HUDEP-2 (cell line): ENCODE results near the gene SAMSN1.
A peak's percentile ranks its signal among the peaks of the same experiment; 100 is the strongest.

Experiments
- DNase-seq, 76 experiments: peaks; one replicate each; lab custom pipeline; 2025; ENCODE audit not compliant: unreplicated experiment in 76 of 76; lab: John Stamatoyannopoulos, UW

SAMSN1 gene

DNA sequence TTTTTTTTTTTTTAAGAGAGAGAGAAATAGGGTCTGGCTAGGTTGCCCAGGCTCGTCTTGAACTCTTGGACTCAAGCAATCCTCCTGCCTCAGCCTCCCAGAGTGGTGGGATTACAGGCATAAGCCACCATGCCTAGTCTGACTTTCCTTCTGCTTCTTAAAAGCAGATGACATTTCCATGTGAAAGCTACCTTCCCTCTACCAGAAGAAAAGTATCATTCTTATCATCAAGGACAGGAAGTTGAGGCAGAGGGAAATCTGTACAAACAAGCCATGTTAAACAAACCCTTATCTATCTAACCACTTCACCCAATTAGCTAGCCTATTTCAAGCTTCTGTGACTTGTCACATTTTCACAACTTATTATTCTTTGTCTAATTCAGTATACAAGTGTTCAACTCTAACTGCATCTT, 54.8 kb downstream of the SAMSN1 start:
- DNase-seq: no peak

DNA sequence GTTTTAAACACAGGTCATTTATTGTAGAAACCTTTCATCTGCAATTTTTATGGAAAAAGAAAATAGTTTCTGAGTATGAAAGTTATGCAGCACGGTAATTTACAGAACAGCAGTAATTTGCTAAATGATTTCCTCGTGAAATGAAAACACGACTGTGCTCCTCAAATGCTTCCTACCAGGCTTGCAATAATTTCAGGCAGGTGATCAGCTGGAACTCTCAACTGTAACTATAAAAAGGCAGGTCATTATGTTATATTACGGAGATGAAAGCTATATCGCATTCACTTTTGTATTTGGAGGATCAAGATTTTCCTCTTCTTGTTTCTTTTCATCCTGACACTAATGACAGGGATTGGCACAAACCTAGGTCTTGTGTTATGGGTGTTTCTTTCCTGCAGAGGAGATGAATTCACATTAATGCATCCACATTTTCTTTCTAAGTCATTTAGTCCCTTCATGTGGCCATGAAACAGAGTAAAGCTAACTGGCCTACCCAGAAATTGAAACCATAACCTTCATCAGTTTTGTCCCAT, 57.4 kb downstream of the SAMSN1 start:
- DNase-seq: no peak

DNA sequence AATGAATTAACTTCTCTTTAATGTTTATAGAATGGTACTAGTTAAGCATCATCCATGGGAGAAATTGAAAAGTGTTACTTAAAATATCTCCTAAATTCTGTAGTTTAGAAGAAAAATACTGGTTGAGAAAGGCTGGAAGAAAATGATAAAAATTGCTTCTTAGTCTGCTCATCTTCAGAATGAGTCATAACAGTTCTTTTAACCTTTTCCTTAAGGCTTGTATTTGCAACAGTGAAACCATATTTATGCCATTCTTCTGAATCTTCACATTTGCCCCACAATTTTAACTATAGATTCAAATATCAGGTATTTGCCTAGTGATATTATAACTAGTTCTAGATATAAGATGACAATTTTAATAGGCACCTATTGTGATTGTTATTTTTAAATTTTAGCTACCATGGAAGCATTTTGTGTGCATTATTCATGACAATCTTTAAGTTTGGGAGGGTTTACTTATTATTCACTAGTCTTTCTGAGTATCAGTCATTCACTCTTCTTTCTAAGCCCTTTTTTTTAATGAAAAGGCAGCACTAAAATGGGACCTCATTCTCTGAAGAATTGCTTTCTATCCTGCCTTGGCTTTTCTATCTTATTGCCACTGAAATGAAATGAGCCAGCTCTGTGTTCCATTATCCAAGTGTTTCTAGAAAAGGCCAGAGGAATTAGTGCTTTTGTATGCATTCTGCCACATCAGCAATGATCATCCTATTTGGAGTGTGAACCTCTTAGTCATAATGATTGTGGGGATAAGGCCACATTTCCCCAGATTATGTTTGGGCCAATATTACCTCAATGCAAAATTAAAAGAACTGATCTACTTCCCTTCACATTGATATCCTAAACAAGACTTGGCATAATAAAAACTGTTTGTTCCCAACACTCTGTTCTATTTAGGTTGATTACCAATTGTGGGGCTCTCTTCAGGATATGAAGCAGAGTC, 58.4 kb downstream of the SAMSN1 start:
- peak in 2 of 76 experiments; percentile 7 to 22 for DNase-seq

DNA sequence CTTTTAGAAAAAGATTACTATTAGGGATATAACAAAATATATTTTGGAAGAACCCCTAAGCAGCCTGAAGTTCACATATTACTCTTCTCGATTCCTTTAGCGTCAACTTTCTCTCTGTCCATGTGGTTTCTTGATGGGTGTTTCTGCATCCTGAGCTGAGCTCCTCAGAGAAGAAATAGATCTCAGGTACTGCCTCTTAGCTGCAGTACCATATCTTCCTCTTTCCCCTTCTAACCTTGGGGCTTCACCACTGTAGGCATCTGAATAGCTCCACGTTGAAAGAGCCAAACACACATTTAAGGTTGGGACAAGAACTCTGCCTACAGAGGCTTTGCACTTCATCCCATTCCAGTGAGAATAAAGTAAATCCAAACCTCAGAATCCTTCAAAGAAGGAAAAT, 59.2 kb downstream of the SAMSN1 start:
- no peak for DNase-seq

DNA sequence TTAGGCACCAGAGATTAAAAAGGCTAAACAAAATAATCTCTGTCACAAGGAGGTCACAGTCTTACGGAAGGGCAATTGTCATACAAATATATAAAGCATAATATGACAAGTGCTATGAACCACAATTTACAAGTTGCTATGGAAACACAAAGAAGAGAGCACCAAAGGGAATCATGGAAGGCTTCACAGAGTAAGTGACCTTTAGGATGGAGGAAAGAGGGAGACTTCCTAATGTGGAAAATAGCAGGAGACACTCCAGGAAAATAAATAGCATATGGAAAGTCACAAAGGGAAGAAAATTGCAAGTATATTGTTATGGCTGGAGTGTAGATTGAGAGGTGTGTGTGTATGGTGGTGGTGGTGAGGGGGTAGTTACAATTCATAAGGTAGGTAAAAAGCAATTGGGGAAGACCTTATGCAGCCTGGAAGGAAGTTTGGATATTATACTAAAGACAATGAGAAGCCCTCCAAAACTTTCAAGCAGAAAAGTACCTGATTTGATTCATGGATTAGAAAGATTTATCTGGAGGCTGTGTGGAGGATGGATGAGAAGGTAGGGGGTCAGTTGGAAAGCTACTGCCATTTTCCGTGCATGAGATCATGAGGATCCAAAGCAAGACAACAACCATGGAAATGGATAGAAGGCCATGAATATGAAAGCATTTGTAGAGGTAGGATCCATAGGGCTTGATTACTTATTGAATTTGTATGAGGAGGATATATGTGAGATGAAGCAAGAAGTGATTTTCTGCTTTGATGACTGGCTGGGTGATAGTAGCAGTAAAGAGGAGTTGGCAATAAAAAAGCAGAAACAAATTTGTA, 61.7 kb downstream of the SAMSN1 start:
- DNase-seq: no peak

DNA sequence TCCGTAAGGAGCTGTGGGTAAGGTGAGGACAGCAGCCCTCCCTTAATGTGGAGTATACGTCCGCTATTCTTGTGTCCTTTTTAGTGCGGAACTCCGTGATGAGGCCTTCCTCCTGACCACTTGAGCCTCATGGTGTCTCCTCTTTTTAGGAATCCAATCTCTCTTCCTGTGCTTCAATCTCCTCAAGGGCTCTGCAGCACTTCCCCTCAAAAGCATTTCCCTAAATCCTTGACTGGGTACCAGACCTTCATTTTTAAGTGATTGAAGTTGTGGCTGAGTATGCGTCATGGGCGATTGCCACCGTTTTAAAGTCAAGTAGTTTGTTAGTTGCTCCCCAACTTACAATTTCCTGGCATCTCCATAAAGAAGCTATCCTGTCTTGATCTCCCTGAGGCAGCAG, 62.8 kb downstream of the SAMSN1 start:
- no peak for DNase-seq

DNA sequence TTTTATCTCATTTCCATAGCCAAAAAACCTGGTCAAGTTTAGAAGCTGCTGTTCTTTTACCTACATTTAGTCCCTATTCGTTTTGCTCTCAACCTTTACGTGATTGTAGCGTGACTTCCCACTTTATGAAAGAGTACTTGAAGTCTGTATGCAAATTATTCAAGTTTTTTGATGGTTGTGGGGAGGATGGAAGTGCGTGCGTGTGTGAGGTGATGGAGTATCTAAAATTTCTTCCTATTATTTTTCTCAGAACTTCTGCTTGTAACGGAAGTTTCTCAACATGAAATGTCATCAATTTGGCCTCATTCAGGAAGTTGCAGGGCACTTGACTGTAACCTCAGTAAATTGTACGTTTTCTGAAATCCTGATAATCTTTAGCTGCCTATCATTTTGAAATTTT, 64.0 kb downstream of the SAMSN1 start:
- DNase-seq: no peak

DNA sequence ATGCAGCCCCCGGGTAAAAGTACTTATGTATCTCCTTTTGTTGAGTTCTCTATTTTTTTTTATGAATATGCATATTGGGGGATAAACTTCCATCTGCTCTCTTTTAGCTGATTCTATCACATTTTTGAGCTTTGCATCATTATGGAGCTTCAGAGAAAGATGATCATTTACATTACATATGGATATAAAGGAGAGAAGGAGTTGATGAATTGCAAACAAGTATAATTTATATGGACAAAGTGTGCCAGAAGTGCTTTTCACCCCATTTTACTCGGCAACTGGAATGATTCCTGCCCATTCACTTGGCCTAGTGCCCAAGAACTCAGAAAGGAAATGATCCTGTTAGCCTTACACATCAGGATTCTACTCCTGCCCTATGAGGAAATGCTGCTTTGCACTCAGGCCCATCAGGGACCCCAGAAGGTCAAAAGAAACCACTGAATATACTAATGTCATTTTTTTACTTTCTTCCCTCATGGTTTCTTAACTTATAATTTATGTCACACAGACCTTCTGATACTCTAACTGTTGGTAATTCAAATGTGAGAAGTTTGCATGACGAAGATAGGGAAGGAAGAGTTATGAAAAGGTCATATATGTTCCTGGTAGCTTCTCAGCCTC, 65.6 kb downstream of the SAMSN1 start:
- no peak for DNase-seq

DNA sequence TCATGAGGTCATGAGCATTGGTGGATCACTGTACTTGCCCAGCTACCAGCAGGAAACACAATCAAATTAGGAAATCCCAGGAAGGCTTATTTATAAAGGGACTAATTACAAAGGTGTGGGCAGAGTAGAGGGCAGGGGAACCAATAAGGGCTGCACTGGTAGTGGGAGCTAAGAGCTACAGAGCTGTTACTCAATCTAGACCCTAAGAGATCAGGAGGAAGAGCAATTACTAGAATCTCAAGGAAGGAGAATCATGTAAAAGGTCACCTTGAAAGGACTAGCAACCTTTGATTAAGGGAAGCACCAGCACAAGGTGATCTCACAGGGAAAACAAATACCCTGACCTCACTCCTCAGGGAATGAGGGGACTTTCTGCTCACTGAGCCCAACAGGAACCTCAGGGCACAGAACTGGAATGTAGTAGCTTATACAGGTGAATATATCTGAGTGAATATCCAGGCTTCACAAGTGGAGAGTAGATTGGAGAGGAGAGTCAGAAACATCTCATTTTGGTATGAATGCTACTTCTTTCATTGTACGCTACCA, 66.8 kb downstream of the SAMSN1 start:
- no peak for DNase-seq

DNA sequence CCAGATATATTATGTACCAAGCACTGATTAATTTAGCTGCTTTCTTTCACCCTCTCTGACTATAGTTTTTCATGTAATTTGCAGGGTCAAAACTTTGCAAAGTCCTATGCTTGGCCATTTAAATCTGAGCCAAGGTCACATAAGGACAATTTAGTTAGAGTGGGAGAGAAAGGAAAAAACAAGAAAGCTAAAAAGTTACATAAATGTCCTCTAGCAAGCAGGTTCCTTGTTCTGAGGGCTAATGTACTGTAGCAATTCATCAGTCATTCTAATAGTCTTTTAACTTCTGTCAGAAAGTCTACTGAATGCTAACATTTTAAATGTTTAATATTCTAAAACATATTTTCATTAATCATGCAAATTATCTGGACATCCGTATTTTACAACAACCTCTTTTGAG, 68.3 kb downstream of the SAMSN1 start:
- DNase-seq: no peak

DNA sequence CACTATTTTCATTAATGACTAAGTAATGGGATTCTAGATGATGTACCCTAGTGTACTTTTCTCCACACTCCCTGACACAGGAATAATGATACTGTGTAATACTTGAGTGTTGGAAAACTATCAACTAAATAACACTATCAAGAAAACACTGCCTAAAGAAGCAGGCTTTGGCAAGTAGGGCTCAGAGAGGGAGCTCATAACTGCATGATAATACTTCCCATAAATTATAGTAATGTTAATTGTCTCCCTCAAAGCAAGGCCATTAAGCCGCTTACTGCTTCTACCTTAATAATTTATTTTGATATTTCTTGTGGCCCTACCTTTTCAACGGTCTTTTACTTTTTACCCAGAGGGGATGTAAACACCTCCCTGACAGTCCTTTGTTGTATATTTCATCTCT, 69.0 kb downstream of the SAMSN1 start:
- DNase-seq: no peak

DNA sequence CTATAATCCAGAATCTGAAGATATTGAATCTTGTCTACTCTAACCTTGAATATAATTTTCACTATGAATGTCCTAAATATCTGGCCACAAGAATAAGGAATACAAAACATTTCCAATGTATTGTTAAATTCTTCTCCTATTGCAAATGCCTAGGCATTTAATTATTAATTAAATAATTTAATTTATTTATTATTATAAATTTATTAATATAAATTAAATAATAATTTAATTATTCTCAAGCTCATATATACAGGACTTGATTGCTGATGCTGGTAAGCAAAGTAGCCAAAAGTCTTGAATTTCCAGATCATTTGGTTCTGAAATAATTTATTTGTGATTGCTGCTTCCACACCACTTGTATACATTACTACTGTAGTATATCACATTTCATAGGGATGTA, 71.1 kb downstream of the SAMSN1 start:
- no peak for DNase-seq

DNA sequence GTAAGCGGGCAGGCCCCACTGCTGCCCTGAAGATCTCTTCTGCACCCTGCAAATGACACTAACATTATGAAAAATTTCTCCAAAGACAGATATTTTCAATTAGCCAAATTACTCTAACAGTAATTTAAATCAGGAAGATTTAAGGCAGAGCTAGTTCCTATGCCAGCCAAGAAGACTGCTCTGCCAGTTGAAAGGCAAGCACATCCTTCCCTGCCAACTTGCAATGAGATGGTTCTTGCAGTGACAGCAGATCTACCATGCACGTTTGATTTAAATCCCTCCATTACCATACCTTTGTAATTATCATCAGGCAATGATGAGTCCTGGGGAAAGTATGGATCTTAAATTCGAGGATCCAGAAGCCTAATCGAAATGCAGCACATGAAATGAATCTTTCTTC, 76.5 kb downstream of the SAMSN1 start:
- no peak for DNase-seq

DNA sequence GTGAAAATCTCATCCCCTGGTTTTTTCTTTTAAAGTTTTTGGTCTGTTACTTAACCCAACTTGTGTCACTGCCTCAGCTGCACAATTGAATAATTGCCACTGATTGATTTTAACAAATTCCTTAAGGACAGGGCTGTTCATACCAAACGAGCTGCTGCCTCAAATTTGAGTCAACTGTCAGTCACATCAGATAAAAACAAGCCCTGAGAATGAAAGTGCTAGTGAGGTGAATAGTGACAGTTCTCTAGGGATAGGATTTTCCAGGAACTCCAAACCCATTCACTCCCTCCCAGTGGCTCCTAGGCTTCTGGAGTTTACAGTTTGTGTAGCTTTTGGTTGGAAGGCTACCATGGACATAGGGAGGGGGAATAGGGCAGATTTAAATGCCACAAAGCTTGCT, 79.4 kb downstream of the SAMSN1 start:
- no peak for DNase-seq

DNA sequence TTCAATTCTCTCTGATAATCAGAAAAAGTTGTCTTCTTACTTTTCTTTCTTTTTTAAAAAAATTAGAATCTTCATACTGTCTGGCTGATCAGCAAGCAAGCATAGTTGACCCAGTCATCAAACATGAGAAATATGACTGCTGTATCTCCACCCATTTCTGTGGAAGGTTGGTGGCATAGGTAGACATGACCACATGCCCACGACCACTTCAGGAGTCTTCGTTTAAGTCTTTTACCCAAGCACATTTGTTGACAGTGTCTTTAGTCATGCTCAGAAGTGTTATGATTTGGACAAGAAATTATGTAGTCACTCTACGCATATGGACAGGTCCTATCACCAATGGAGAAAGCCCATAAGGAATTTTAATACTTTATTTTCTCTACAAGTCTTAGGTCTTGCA, 88.4 kb downstream of the SAMSN1 start:
- no peak for DNase-seq

DNA sequence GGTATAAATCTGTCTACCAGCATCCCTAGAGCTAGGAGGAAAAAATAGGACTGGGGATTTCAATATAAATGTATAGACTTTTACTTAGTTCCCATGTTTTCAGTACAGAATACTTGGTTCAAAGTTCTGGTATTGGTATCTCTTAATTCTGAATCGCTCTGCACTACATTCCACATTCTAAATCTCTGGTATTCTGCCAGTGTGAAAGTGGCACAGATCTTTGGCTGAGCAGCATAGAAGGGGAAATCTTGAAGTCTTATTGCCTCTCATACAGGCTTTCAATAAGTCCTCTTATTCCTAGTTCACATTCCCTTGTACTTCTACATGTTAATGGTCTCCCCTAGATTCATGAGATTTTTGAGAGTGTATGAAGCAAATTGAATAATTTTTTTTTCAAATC, 89.2 kb downstream of the SAMSN1 start:
- DNase-seq: no peak

DNA sequence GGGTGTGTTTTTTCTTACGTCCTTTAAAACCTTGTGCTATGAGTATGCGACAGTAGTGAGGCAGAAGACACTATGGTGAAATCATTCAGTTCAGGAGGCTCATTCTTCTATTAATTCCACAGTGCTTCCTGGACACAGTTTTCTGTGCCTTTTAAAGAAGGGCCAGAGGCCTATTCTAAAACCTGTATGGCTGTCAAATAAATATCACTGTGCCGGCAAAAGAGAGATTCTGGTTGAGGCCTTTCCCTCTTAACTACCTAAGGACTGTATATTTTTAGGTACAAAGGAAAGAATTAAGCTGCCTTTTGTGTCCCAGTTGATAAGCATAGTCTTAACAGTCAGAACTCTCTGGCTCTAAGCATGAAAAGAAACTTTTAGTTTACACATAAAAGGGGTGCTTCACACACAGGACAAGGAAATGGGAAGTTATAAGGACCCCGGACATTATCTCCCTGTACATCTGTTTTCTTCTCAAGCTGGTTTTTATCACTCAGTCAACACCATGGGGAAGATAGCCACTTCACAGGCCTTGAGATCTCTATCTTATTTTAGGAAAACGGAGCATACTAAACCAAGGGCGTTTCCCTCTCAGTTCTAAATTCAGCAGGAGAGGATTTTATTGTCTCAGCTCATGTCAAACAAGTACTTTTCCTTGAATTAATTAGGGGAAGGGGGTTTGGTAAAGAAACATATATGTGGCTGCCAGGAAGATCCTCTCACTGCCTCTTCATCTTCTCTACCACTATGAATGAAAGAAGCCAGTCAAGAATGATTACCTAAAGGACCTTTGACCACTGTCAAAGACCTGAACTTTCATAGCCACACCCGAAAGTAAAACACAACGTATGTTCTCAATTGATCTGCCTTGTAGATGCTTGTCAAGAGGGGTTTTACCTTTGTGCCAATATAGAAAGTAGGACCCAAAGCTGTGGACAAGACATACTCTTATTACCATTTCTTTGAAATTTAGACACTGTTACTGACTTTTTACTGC, 91.8 kb downstream of the SAMSN1 start:
- peak in 63 of 76 experiments; percentile 6 to 98 (median 74) for DNase-seq

DNA sequence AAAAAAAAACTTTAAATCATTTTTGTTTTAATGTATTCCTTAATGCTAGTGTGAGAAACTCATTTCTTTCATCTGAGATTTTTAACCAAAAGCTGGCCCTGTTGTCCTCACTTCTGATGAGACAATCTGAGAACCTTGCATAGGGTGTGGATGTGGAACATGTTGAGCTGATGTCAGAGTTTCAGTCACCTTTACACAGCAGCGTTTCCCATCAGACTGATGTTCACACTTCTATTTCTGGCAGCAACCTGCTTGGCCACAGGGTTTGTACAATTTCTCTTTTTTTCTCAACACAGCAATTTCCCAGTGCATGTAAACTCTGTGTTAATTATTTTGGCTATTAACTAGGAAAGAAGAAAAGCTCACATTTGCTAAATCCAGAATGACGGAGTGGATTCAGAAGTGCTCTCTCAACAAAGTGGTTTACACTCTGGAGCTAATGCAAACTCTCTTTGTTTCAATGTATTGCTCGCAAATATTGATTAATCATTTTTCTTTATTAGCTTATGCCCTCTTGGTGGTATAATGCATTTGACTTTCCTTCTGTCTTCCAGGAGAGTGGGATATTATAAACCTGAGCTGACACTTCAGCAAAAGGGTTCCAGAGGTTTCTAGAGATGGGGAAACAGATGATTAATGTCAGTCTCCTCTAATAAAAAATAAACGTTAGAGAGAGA, 92.6 kb downstream of the SAMSN1 start:
- peak in 6 of 76 experiments; percentile 11 to 50 (median 26) for DNase-seq

DNA sequence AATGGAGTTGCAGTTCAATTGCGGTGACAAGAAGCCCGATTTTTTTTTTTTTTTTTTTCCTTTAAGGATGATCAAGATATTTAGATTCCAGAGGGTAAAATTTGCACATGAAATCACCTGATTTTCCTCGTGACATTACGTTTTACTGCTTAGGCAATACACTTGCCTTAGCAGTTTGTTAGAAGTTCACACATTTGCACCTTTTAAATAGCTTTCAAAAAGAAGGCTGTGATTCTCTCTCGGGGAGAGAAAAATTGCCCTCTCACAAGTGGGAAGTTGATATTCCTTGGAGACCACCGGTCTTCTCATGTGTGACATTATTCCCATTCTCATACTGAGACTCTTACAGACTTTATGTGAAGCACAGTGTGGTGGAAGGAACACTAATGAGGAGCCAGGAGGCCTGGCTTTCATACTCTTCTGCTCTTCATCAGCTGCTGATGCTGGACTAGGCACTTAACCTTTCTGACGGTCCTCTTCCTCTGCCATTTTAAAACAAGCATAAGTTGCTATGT, 93.3 kb downstream of the SAMSN1 start:
- no peak for DNase-seq
